HepG2 (cell line): Measurements from ENCODE around the gene CACNA1C. TPM values are rescaled to one million over a fixed set of nuclear protein-coding genes. Genes with fewer than 3 reads are reported as not detected.

ENCODE experiments used
- ARNTL ChIP-seq: sonication (generic); formaldehyde crosslinking; IDR thresholded peaks from 2 replicates; pipeline ENCODE4 v1.4.0; 2020; ENCODE audit warnings: mild to moderate bottlenecking, missing genetic modification reagents
- CREB1 ChIP-seq, 2 experiments: fragments of 450-650 bp in 1 of 2; IDR thresholded peaks; 2 replicates each; pipeline ENCODE4 v1.6.1; 2016 to 2017; ENCODE audit warnings: control low read depth in 1 of 2, mild to moderate bottlenecking in 1 of 2, missing compliant biosample characterization in 1 of 2, missing genetic modification characterization in 1 of 2
- GABPB1 ChIP-seq: IDR thresholded peaks from 2 replicates; pipeline ENCODE4 v1.6.1; 2016; ENCODE audit warnings: mild to moderate bottlenecking, missing genetic modification reagents, moderate library complexity, missing compliant biosample characterization
- GZF1 ChIP-seq: sonication (generic); formaldehyde crosslinking; IDR thresholded peaks from 2 replicates; pipeline ENCODE4 v1.5.1; 2020; ENCODE audit warnings: mild to moderate bottlenecking, missing genetic modification reagents
- HDAC2 ChIP-seq: sonication (generic); formaldehyde crosslinking; IDR thresholded peaks from 2 replicates; pipeline ENCODE4 v1.4.0; 2020; ENCODE audit warnings: missing genetic modification reagents
- HMG20A ChIP-seq: IDR thresholded peaks from 2 replicates; pipeline ENCODE4 v1.6.1; 2016; ENCODE audit warnings: borderline replicate concordance
- HOXD1 ChIP-seq: sonication (generic); formaldehyde crosslinking; IDR thresholded peaks from 2 replicates; pipeline ENCODE4 v1.5.0; 2020; ENCODE audit warnings: missing genetic modification reagents
- KLF11 ChIP-seq: IDR thresholded peaks from 2 replicates; pipeline ENCODE4 v1.6.1; 2016; ENCODE audit warnings: missing compliant biosample characterization
- KMT2A ChIP-seq: sonication (generic); formaldehyde crosslinking; IDR thresholded peaks from 2 replicates; pipeline ENCODE4 v1.4.0; 2020; ENCODE audit warnings: missing genetic modification reagents
- MTA1 ChIP-seq: sonication (generic); formaldehyde crosslinking; IDR thresholded peaks from 2 replicates; pipeline ENCODE4 v1.4.0; 2020; ENCODE audit warnings: missing genetic modification reagents, mild to moderate bottlenecking, borderline replicate concordance
- NFKBIZ ChIP-seq: IDR thresholded peaks from 2 replicates; pipeline ENCODE4 v1.6.1; 2018; ENCODE audit warnings: missing genetic modification reagents, missing compliant biosample characterization
- PATZ1 ChIP-seq: sonication (generic); formaldehyde crosslinking; IDR thresholded peaks from 2 replicates; pipeline ENCODE4 v1.4.0; 2020; ENCODE audit warnings: missing genetic modification reagents
- RCOR2 ChIP-seq: IDR thresholded peaks from 2 replicates; pipeline ENCODE4 v1.6.1; 2016; ENCODE audit warnings: missing biosample characterization, missing genetic modification reagents
- SMAD1 ChIP-seq: sonication (generic); formaldehyde crosslinking; IDR thresholded peaks from 2 replicates; pipeline ENCODE4 v1.4.0; 2020; ENCODE audit warnings: missing genetic modification reagents, low read depth, mild to moderate bottlenecking, borderline replicate concordance
- SOX13 ChIP-seq, 3 experiments: fragments of 450-650 bp in 1 of 3; sonication (generic) in 1 of 3; formaldehyde crosslinking in 1 of 3; IDR thresholded peaks in 2 of 3; conservative IDR thresholded peaks in 1 of 3; 2 replicates each; pipeline versions ENCODE4 v1.5.0 to v1.6.1; 2016 to 2020; ENCODE audit warnings: antibody characterized with exemption in 1 of 3, mild to moderate bottlenecking in 1 of 3, missing compliant biosample characterization in 1 of 3, missing genetic modification reagents in 1 of 3, moderate library complexity in 1 of 3
- SP2 ChIP-seq: sonication (generic); formaldehyde crosslinking; IDR thresholded peaks from 2 replicates; pipeline ENCODE4 v1.5.1; 2020; ENCODE audit warnings: mild to moderate bottlenecking, missing genetic modification reagents
- SSRP1 ChIP-seq: IDR thresholded peaks from 2 replicates; pipeline ENCODE4 v1.6.1; 2016; ENCODE audit warnings: control low read depth
- ZBTB7B ChIP-seq: sonication (generic); formaldehyde crosslinking; IDR thresholded peaks from 2 replicates; pipeline ENCODE4 v1.4.0; 2020; ENCODE audit warnings: missing genetic modification reagents
- ZHX2 ChIP-seq, 2 experiments: sonication (generic) in 1 of 2; formaldehyde crosslinking in 1 of 2; IDR thresholded peaks; 2 replicates each; pipeline versions ENCODE4 v1.6.1 to v1.9.0; 2014 to 2022; ENCODE audit warnings: antibody characterized with exemption in 1 of 2, borderline replicate concordance in 1 of 2, inconsistent platforms in 1 of 2, low read depth in 1 of 2, missing genetic modification reagents in 1 of 2
- ZNF12 ChIP-seq: sonication (generic); formaldehyde crosslinking; IDR thresholded peaks from 2 replicates; pipeline ENCODE4 v1.5.0; 2020; ENCODE audit warnings: missing genetic modification reagents
- ZNF720 ChIP-seq: sonication (generic); formaldehyde crosslinking; IDR thresholded peaks from 2 replicates; pipeline ENCODE4 v1.4.0; 2020; ENCODE audit warnings: missing genetic modification reagents
- ZNF773 ChIP-seq: sonication (generic); formaldehyde crosslinking; IDR thresholded peaks from 2 replicates; pipeline ENCODE4 v1.4.0; 2020; ENCODE audit warnings: missing genetic modification reagents, borderline replicate concordance
- polyA plus RNA-seq, 8 experiments: library from polyadenylated mRNA; depleted of rRNA in 3 of 8; stranded (reverse) in 7 of 8; unstranded in 1 of 8; fragments of >200 nt; fragmentation: Illumina TruSeq in 4 of 8; extraction: Trizol in 4 of 8; gene quantifications; 2 replicates each; pipeline versions ENCODE4 v1.2.1 to v1.2.3, GENCODE V29; 2011 to 2016; ENCODE audit warnings: low read depth in 4 of 8, missing spikeins in 1 of 8, mixed read lengths in 1 of 8; ENCODE audit not compliant: insufficient read depth in 1 of 8
- total RNA-seq, 5 experiments: library from RNA; depleted of rRNA; stranded (reverse); fragments of >200 nt; fragmentation: Illumina TruSeq; extraction: Trizol; gene quantifications; 2 replicates each; pipeline ENCODE4 v1.2.3, GENCODE V29; 2016; ENCODE audit warnings: low read depth in 1 of 5

CACNA1C gene
- total and polyA plus RNA-seq, 2 of the 13 experiments (the other 11 are each of a cell fraction or from before 2014, with no cell fraction given), result not detected

- no peak for TF ChIP-seq RCOR2 (CRISPR knock-in tag)
- peak; percentile 75; the same call in 1 of the 2 replicates for TF ChIP-seq KLF11 (CRISPR knock-in tag)
- peak; percentile 93 for TF ChIP-seq ZBTB7B (CRISPR knock-in tag)
- TF ChIP-seq SSRP1 (CRISPR knock-in tag), result no peak
- peak; percentile 83 for TF ChIP-seq ARNTL
- no peak for TF ChIP-seq HMG20A (CRISPR knock-in tag)
- TF ChIP-seq ZNF720, result no peak
- TF ChIP-seq HDAC2 (CRISPR knock-in tag), result peak; percentile 64; the same call in 1 of the 2 replicates
- TF ChIP-seq SOX13 (IDR thresholded peaks at IDR 0.05), result no peak
- peak in 1 of 2 experiments; percentile 47; a peak in 2 of 4 replicates for TF ChIP-seq SOX13 (CRISPR knock-in tag; conservative IDR thresholded peaks at IDR 0.05 in 1 of 2, IDR thresholded peaks at IDR 0.05 in 1 of 2)
- peak; percentile 97 for TF ChIP-seq MTA1 (CRISPR knock-in tag)
- TF ChIP-seq SP2 (CRISPR knock-in tag), result peak; percentile 20; the same call in 1 of the 2 replicates
- TF ChIP-seq NFKBIZ (CRISPR knock-in tag), result peak; percentile 47; the same call in 1 of the 2 replicates
- TF ChIP-seq PATZ1 (CRISPR knock-in tag), result peak; percentile 82
- peak; percentile 93 for TF ChIP-seq KMT2A (CRISPR knock-in tag)
- TF ChIP-seq ZNF12, result no peak
- TF ChIP-seq SMAD1 (CRISPR knock-in tag), result peak; percentile 92; the same call in 1 of the 2 replicates
- peak; percentile 93 for TF ChIP-seq GABPB1 (CRISPR knock-in tag)
- TF ChIP-seq ZNF773 (CRISPR knock-in tag), result no peak
- peak; percentile 50 for TF ChIP-seq CREB1 (IDR thresholded peaks at IDR 0.05)
- peak; percentile 61; the same call in 1 of the 2 replicates for TF ChIP-seq CREB1 (CRISPR knock-in tag; IDR thresholded peaks at IDR 0.05)
- 0 out of 2 replicates have a peak, but pooled peaks have one; percentile 52 for TF ChIP-seq HOXD1
- no peak for TF ChIP-seq GZF1 (CRISPR knock-in tag)
- peak; percentile 72 for TF ChIP-seq ZHX2 (IDR thresholded peaks at IDR 0.05; ENCODE audit: low read depth)
- no peak for TF ChIP-seq ZHX2 (CRISPR knock-in tag; IDR thresholded peaks at IDR 0.05; ENCODE audit: borderline replicate concordance)
These were observed 48.5 kb upstream of the CACNA1C start, which contains the start of gene DCP1B (continued) for GRCh38 chr12:2004113-2004929.
